GM06990 (cell line): ENCODE measurements around the gene SMIM34.
"Not testable (repeated sequence)": the region's sequence is repeated elsewhere in the genome, so short reads cannot be mapped to it uniquely, and the experiment has no call there.

Experiments
- DNase-seq: peaks from one replicate; pipeline ENCODE4 v3.0.0-alpha.2; 2011; ENCODE audit not compliant: insufficient read length; ENCODE audit errors: extremely low read depth
- H3K27me3 ChIP-seq: replicated peaks from 2 replicates; pipeline ENCODE4 v1.6.0; 2011; ENCODE audit warnings: low read length; ENCODE audit not compliant: control insufficient read depth, insufficient read depth
- H3K36me3 ChIP-seq: 2 replicates; pipeline ENCODE4 v1.5.1; 2011; ENCODE audit warnings: low read length; ENCODE audit not compliant: control insufficient read depth, insufficient read depth
- H3K4me3 ChIP-seq: replicated peaks from 2 replicates; pipeline ENCODE4 v1.5.1; 2011; ENCODE audit warnings: low read depth, mild to moderate bottlenecking, control low read depth, low read length

The SMIM34 gene

GRCh38 chr21:34423805-34424204 is at the start of gene SMIM34:
Gene SMIM34, minus strand, starts transcription at chr21:34423951. Its CDS starts 112 bp downstream, at chr21:34423839.
- not testable (repeated sequence) for H3K4me3 ChIP-seq, DNase-seq, H3K36me3 ChIP-seq, H3K27me3 ChIP-seq

- DNase-seq, H3K36me3 ChIP-seq, H3K4me3 ChIP-seq, H3K27me3 ChIP-seq: not testable (repeated sequence)
Observed at GRCh38 chr21:34467333-34467732, 43.6 kb upstream of the SMIM34 start.

GRCh38 chr21:34459426-34459825 is 35.7 kb upstream of the SMIM34 start:
- not testable (repeated sequence) for H3K27me3 ChIP-seq, DNase-seq, H3K36me3 ChIP-seq, H3K4me3 ChIP-seq

- H3K36me3 ChIP-seq, H3K4me3 ChIP-seq, H3K27me3 ChIP-seq, DNase-seq: not testable (repeated sequence)
Observed at GRCh38 chr21:34458266-34458665, 34.5 kb upstream of the SMIM34 start.

GRCh38 chr21:34456180-34456579 is 32.4 kb upstream of the SMIM34 start:
- H3K4me3 ChIP-seq, H3K27me3 ChIP-seq, DNase-seq, H3K36me3 ChIP-seq: not testable (repeated sequence)

GRCh38 chr21:34455628-34456027 is 31.9 kb upstream of the SMIM34 start:
- not testable (repeated sequence) for H3K36me3 ChIP-seq, H3K27me3 ChIP-seq, H3K4me3 ChIP-seq, DNase-seq

GRCh38 chr21:34447018-34447417 is 23.3 kb upstream of the SMIM34 start:
- not testable (repeated sequence) for H3K36me3 ChIP-seq, DNase-seq, H3K27me3 ChIP-seq, H3K4me3 ChIP-seq

GRCh38 chr21:34443486-34443885 is 19.7 kb upstream of the SMIM34 start:
- H3K36me3 ChIP-seq, DNase-seq, H3K27me3 ChIP-seq, H3K4me3 ChIP-seq: not testable (repeated sequence)

- not testable (repeated sequence) for H3K27me3 ChIP-seq, DNase-seq
Observed at GRCh38 chr21:34429710-34430109, 6.0 kb upstream of the SMIM34 start.

GRCh38 chr21:34428441-34428840 is 4.7 kb upstream of the SMIM34 start:
- not testable (repeated sequence) for H3K36me3 ChIP-seq, H3K4me3 ChIP-seq, DNase-seq, H3K27me3 ChIP-seq

More at GRCh38 chr21:34429710-34430109, 6.0 kb upstream of the SMIM34 start:
- not testable (repeated sequence) for H3K36me3 ChIP-seq, H3K4me3 ChIP-seq

GRCh38 chr21:34427339-34427738 is 3.6 kb upstream of the SMIM34 start:
- not testable (repeated sequence) for H3K4me3 ChIP-seq, H3K36me3 ChIP-seq, H3K27me3 ChIP-seq, DNase-seq

- H3K27me3 ChIP-seq, H3K36me3 ChIP-seq, DNase-seq, H3K4me3 ChIP-seq: not testable (repeated sequence)
Observed at GRCh38 chr21:34417448-34418077, 6.2 kb downstream of the SMIM34 start.

GRCh38 chr21:34407294-34407693 is 16.5 kb downstream of the SMIM34 start:
- not testable (repeated sequence) for H3K36me3 ChIP-seq, H3K27me3 ChIP-seq, DNase-seq, H3K4me3 ChIP-seq

GRCh38 chr21:34406676-34407075 is 17.1 kb downstream of the SMIM34 start:
- DNase-seq, H3K4me3 ChIP-seq, H3K27me3 ChIP-seq, H3K36me3 ChIP-seq: not testable (repeated sequence)

- DNase-seq, H3K4me3 ChIP-seq, H3K36me3 ChIP-seq, H3K27me3 ChIP-seq: not testable (repeated sequence)
Observed at GRCh38 chr21:34406102-34406501, 17.6 kb downstream of the SMIM34 start.
